HG02610 (cell line): ENCODE data around the gene TSPAN9.

Source experiments
- ATAC-seq: cut with Tn5 transposase; IDR thresholded peaks from one replicate; pipeline ENCODE4 v1.9.1; 2021; ENCODE audit warnings: mild to moderate bottlenecking, moderate library complexity; ENCODE audit not compliant: unreplicated experiment

The TSPAN9 gene

DNA sequence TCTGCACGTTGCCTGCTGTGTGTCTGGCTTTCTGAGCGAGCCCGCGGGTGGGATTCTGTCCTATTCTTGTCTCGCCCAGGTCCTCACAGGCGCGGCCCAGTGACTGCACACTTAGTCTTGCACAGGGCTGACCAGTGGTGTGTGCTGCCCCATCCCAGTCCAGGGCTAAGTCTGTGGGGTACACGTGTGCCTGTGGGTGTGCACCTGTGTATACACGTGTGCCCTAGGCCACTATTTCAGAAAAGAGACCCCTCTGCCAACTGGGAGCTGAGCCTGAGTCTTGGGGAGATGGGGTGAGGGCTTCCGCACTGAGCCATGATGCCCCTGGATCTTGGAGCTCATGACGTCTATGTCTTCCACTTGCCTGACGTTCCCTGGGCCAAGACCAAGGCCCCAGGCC lies 228.3 kb downstream of the TSPAN9 start:
- ATAC-seq, result no peak

DNA sequence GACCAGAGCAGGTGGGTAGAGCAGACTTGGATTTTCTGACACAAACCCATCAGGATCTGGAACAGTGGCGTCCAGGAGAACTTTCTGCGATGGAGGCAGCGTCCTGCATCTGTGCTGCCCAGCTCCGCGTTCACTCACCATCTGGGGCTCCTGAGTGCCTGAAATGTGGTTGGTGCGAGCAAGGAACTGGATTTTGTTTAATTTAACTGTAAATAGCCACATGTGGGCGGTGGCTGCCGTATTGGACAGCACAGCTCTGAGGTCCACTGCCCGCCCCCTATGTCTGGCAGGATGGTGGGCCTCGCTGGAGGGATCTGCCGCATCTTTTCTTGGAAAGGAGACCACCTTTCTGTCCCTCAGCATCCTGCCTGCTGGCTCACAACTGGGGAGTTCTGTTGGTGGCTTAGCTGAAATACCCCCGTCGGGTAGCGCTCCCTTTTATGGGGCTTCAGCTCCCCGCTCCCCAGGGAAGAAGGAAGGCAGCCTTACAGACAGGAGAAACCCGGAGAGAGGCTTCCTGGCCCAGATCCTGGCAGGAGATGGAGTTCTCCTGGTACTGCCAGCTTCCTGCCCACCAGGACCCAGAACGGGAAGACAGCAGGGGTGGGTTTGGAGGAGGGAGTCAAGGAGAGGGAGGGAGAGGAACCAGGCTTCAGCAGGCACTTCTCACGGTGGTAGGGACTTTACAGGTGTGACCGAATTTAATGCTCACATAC lies 228.9 kb downstream of the TSPAN9 start:
- ATAC-seq, result no peak

DNA sequence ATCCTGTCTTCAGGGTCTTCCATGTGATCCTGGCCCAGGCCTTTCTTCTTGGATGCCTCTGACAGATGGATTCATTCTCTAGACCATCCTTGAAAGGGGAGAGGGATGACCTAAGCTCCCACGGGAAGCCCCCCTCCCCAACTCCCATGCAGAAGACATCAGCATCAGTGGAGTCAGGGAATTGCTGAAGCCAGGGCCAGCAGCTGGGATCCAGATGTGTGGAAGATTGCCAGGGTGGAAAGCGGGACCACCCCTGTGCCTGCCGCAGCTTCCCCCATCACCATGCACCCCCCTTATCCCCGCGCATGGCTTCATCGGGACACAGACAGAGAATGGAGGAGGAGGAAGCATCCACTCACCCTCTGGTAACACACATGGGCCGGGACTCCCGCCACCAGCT lies 230.2 kb downstream of the TSPAN9 start:
- ATAC-seq, result no peak

DNA sequence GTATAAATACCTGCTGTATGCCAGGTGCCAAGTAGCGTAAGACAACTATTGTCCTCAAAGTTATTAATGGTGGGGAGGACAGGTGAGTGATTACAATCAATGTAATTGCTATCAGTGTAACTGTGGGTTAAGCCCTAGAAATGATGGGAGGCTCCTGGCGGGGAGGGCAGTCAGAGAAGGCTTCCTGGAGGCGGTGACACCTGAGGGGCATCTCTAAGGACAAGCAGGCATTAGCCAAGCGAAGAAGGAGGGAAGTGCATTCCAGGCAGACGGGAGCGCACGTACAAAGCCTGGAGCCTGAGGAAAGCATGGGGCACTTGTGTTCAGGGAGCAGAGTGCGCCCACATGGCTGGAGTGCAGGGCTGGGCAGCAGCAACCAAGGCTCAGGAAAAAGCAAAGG lies 230.9 kb downstream of the TSPAN9 start:
- no peak for ATAC-seq

DNA sequence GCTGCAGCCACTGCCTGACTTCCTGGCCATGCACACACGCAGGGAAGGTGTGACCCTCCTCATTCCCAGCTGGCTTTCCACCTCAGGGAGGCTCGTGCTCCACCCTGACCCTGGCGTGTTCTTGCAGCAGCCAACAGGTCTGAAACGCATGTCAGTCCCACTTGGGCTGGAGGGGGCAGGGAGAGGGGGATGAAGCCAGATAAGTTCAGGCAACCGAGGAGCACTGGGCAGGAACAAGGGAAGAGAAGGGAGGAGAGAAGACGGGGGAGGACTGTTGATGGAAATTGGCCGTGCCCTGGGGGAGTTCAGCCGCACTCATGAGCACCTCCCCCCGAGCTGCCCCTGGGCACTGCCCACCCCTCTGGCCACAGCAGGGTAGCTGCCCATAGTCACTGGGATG lies 231.4 kb downstream of the TSPAN9 start:
- no peak for ATAC-seq

DNA sequence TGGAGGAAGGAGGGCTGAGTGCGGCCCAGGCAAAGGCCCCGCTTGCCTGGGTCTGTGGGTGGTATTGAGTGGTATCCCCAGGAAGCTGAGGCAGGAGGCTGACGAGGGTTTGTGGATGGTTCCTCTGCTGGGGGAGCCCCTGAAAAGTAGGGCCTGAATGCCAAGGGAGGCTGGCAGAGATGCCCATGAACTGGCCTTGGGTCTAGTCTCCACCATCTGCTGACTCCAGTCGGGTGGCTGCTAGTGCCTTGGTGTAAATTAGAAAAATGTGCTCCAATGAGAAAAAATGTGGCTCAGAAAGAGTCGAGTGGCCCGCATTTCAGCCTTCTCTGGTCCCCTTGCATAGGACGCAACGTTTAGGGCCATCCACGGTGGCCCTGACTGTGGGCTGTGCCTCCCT lies 232.6 kb downstream of the TSPAN9 start:
- no peak for ATAC-seq

DNA sequence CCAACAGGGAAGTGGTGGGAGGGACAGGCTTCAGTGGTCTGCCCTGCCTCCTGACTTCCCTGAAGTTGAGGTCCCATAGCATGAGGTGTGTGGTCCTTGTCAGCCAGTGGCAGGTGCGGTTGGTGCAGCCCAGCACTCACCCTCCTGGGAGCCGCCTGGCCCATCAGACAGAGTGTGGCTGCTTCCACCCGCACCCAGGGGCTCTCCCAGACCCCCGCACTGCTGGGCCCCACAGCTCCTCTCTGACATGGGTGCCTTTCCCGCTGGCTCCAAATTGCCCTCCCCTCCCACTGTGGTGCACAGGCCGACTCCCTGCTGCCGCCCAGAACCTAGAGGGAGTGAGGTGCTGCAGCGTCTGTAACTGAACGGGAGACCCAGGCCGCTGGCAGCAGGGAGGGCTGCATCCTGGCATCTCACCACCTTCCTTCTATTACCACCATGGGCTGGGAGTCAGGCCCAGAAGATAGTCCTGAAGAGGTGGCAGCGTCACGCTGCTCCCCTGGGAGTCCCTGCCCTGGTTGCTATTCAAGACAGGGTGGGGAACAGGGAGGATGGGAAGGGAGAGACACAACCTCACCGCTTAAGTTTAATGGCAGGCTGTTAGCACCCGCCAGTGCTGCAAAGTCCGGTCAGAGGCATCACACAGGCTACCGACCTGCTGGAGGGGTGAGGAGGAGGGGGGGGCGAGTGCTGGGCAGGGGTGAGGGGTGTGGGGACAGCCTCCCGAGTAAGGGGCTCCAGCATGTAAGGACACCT lies 233.3 kb downstream of the TSPAN9 start:
- no peak for ATAC-seq

DNA sequence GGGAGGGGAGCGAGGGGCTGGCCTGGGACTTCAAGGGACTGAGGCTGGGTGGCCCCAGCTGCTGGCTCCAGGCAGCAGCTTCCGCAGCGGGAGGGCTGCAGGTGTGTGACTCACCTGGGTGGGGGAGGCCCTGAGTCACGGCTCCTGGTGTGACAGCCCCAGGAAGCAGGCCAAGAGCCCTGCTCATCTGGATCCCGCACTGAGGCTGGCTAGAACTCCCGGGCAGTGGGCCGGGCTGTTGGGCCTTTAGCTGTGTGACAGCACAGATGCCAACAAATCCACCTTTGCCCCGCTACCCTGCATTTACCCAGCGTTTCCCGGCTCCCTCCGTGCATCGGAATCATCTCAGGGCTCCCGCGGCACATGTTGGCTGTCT lies 233.8 kb downstream of the TSPAN9 start:
- no peak for ATAC-seq

DNA sequence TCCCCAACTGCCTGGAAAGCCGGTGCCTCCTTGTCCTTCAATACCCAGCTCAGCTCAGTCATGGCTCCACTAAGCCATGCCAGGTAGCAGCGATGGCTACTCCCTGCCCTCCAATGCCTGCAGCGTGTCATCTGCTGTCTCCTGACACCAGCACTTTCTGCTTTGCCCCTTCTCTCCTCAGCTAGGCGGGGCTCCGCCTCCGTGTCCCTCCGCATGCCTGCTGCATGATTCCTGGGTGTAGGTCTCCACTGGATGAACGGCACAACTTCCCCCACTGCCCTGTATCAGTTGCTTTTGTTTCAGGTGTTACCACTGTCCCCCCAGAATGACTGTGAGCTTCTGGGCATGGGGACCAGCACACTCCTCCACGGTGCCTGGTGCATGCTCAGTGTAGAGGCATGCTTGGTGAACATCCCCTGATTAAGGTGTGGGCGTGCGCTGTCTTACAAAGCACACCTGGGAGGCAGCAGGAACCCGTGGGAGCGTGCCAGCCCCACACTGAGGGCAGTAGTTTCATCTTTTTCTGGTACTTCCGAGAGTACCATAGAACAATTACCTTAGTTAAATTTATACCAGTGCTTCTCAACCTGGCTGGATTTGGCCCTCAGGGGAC lies 234.4 kb downstream of the TSPAN9 start:
- no peak for ATAC-seq

DNA sequence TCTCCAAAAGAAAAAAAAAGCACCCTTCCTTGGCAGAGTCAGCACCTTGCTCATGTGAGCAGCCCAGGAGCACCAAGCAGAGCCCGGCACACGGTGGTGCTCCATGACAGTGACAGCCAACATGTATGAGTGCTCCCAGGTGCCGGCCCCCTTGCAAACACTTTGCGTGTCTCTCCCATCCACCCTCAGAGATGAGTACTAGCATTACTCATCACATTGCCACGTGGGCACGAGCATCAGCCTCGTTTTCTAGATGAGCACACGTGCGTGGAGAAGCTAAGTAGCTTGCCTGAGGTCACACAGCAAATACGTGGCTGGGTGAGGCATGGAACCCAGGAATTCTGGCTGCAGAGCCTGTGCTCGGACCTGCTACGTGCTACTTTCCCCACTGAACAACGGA lies 235.9 kb downstream of the TSPAN9 start:
- no peak for ATAC-seq

DNA sequence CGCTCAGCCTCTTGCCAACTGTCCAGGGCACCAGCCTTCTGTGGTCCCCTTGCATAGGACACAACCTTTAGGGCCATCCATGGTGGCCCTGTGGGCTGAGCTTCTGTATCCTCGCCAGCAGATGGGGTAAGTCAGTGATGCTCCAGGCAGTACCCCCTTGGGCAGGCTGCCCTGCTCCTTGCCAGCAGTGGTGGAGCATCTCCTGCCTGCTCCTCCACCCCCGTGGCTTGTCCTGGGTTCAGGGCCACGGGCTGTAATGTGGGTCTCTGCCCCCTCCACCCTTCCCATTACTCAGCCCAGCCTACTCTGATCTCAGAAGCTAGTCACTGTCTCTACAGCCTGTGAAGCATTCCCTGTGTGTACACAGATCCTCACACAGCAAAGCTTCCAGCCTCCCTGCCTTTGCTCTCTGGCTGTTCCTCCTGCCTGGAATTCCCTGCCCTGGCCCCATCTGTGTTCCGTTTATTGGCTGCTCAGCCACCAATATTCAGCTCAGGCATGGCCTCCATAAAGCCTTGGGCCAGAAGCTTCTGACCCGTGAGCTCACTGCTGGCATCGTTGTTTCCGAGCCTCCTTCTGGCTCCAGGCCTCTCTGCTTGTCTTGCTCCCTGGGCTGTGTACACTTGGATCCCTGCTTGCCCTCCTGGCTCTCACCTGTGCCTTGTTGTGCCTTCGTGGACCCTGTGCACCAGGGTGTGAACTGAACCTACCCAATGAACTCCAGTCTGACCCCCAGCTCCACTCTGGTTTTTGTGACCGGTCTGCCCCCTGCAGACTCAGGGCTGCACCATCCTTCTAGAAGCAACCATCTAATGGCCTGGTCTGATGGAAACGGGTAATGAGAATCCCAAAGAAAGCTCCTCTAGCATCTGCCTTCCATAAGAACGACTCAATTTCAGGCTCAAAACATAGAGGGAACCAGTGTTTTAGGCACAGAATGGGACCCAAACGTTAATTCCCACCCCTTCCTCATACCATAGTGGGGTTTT lies 236.8 kb downstream of the TSPAN9 start:
- ATAC-seq, result no peak

DNA sequence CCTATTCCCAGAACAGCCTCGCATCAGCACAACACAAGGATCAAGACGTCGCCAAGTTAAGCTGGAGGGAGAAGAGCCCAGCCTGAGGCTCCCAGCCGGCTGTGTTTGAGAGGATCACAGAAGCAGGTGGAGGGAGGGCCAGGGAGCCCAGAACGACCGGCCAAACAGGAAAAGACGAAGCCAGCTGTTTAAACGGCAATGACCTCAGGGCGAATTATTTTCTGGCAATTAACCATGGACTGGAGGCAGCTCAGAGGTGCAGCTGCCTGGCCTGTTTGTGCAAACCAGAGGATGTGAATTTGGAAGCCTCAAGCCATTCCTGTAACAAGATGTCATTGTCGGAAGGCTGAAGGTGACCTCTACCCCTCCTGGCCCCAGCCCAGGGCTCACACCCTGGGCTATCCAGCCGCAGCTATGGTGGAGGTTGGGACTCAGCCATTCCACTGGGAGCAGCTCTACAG lies 238.1 kb downstream of the TSPAN9 start:
- no peak for ATAC-seq

DNA sequence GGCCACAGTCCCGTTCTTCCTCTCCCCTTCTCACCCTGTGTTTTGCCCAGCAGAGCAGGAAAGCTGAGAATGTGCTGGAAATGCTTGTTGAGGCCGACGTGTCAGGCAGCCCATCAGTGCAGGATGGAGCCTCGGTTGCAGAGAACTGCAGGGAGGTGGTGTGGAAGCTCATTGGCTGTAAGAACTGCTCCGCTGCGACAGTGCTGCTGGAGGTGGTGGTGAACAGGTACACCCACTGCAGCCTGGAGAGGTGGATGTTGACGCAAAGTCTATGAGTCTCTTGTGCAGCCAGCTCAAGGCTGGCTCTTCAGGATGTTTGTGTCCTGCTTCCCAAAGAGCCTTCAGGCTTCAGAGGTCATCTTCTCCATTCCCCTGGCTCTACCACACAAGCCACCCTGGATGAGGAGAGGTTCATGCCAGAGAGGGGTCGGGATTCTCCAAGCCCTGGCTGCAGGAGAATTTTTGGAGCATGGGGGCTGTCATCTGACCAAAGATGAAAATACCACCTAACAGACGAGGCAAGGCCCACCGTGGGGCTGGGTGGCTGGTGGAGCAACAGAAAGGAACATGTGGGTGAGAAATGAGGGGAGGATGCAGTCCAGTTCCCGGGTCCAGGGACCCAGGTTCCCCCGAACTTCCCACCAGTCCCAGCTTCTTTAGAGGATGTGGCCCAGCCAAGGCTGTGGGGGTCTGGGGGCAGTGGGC lies 239.7 kb downstream of the TSPAN9 start:
- no peak for ATAC-seq

DNA sequence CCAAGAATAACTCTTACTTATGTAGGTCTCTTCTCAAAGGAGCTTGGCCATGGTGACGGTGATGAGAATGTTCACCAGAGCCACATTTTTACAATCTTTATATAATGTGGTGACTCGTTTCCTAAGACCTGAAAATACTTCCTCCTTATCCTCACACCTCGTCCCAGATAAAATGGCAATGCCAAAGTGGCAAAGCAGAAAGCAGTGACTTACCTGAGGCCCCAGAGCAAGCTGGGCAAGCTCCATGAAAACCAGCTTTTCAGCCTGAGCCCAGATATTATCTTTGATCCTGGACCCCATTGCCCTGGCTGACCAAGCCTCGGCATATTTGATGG lies 240.3 kb downstream of the TSPAN9 start:
- ATAC-seq, result no peak

DNA sequence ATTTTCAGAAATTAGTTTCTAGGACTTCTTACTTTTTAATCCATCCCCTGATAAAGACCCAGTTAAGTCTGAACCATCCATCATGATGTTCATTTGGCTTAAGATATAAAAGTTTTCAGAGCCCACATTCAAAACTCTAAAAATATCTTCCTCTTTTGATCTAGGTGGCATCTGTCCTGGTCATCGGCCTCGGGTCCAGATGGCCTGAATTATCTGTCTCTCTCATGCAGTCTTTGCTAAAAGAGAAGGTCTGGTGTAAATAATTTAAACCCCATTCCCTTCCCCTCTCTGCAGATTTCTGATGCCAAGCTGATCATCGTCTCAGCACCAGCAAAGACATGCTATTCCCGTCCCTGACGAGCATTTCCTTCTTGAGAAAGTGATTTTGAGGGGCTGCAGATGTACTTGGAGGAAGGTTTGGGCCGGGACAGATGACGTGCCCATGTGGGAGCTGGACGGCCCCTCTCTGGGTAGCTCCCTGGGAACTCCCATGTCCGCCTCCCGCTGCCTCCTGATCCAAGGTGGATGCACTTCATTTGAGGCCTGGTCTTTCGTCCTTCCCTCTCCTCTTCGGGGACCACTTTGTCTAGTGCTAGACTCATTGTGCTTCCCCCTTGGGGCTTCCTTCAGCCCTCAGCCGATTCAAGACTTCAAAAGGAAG lies 240.8 kb downstream of the TSPAN9 start:
- no peak for ATAC-seq

DNA sequence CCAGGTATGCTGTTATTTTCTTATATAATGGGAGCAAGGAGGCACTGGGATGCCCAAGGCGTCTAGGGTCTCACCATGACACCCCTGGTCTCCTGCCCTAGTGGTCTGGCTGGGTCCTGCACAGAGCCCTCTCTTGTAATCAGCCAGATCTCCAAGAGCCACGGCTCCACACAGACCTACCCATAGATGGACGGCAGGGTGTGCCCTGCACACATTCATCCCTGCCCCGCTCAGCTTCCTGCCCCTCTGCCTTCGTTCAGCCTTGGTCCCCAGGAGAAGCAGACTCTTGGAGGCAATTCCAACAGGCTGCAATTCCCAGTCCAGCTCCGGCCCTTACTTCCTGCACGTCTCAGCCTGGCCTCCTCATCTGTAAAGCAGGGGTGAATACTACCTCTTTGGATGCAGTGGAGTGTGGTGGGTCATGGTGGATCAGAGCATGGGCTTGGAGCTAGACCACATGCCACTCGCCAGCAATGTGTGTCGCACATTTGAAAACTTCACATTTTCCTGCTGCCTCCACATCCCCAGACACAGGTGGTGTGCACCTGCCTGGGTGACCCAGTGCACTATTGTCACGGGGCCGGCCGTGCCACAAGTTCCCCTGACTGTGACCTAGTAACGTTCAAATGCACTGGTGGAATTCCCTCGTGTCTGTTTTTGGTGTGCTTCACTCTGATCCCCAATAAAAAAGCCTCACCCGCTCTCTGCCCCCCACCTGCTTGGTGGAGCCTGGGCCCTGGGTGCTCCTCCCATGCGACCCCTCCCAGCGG lies 242.7 kb downstream of the TSPAN9 start:
- ATAC-seq, result no peak

DNA sequence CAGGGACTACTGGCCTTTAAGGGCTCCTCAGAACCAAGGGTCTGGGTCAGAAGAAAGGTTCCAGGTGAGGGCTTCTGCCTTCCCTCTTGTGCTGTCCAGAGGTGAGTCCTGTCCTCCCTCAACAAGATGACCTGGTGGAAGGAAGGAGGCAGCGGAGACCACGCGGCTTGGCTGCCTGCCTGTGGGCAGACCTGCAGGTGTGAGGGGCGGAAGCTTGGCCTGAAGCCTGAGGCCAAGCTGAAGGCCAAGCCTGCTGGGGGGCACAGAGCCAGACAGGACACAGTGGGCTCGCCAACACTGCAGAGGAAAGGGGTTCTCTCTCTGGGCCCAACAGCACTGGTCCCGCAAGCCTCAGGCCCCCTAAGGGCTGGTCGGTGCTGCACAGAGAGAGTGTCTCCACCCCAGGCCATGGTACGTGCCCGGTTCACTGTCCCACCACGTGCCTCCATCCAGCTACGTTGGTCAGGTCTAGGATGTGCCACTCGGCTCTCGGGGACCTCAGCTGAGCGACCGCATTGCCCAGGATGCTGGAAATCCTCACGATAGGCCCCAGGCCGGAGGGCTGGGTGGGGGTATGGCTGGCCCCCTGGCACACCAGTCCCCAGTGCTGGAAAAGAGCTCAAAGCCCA lies 243.8 kb downstream of the TSPAN9 start:
- ATAC-seq, result no peak

DNA sequence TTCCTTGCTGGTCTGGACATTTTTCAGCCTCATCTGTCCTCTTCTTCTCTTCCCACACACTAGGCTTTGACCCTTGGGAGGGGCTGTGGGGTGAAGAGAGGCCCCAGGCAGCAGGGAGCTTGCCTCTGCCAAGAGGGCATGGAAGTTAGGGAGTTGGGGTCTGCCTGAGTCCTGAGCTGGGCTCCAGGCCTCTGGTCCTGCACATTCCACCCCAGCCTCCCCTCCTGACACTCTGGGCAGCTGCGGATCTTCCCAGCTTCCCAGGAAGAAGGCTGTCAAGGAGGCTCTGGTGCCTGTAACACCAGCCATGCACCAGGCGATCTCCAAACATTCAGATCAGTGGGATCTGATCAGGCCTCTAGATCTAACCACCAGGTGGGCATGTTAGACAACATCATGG lies 244.7 kb downstream of the TSPAN9 start:
- ATAC-seq, result no peak
